Activated CD4-positive, alpha-beta memory T cell treated with anti-CD3 and anti-CD28 coated beads for 36 hours (primary cell): Measurements from ENCODE around the gene PRSS21. TPM values are rescaled to one million over a fixed set of nuclear protein-coding genes. Genes with fewer than 3 reads are reported as not detected.

ENCODE experiments used
- CTCF ChIA-PET: fragments of 350-600 bp; sonication (Branson Sonifier 250); formaldehyde crosslinking; loops from one replicate; lab custom pipeline; 2021; ENCODE audit warnings: antibody characterized with exemption, inconsistent platforms; lab: Charles Lee
- POLR2A ChIA-PET: fragments of 350-600 bp; sonication (Branson Sonifier 250); formaldehyde crosslinking; loops from one replicate; lab custom pipeline; 2021; ENCODE audit warnings: antibody characterized with exemption; lab: Charles Lee
- DNase-seq: peaks from one replicate; pipeline ENCODE4 v3.0.0-alpha.2; 2020
- H3K27ac Mint-ChIP-seq: one replicate; pipeline ENCODE4 v1.8.0; 2021; ENCODE audit warnings: mixed read lengths
- H3K27me3 Mint-ChIP-seq: one replicate; pipeline ENCODE4 v1.8.0; 2021; ENCODE audit warnings: mixed read lengths
- H3K36me3 Mint-ChIP-seq: one replicate; pipeline ENCODE4 v1.8.0; 2021; ENCODE audit warnings: mixed read lengths
- H3K4me1 Mint-ChIP-seq: one replicate; pipeline ENCODE4 v1.8.0; 2021; ENCODE audit warnings: low read depth, mixed read lengths
- H3K4me3 Mint-ChIP-seq: one replicate; pipeline ENCODE4 v1.8.0; 2021; ENCODE audit warnings: mild to moderate bottlenecking, mixed read lengths
- H3K9me3 Mint-ChIP-seq: one replicate; pipeline ENCODE4 v1.8.0; 2021; ENCODE audit warnings: mixed read lengths
- intact Hi-C: fragments of 100-400 bp; cut with micrococcal nuclease; formaldehyde crosslinking; loops from one replicate; pipeline ENCODE4 v1.15.1; 2023
- total RNA-seq, 2 experiments: library from RNA; stranded (reverse); gene quantifications; one replicate each; pipeline ENCODE4 v1.2.3, GENCODE V29; 2021

PRSS21 gene
- total RNA-seq, 2 experiments from 2014 or later = 4.7 to 6.2 TPM

DNA sequence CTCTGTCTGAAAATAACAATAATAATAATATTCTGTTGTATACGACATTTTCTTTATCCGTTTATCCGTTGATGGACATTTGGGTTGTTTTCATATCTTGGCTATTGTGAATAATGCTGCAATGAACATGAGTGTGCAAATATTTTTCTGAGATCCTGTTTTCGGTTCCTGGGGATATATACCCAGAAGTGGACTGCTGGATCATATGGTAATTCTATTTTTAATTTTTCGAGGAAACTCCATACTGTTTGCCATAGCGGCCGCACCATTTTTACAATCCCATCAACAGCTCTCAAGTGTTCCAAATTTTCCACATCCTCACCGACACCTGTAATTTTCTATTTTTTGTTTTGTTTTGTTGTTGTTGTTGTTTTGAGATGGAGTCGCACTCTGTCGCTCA lies 24.1 kb upstream of the PRSS21 start:
- no peaks in the 10 kb centered on the region for H3K9me3 Mint-ChIP-seq
- H3K27ac Mint-ChIP-seq = no peak overlapping the region
- POLR2A ChIA-PET = no interaction called here
- intact Hi-C loops = no loop called here
- CTCF ChIA-PET = no interaction called here
- H3K4me1 Mint-ChIP-seq = no peaks in the 10 kb centered on the region
- no peak overlapping the region for H3K4me3 Mint-ChIP-seq
- no peak for DNase-seq
- no peaks in the 10 kb centered on the region for H3K36me3 Mint-ChIP-seq
- H3K27me3 Mint-ChIP-seq = peaks cover 27% of the 10 kb centered on the region

DNA sequence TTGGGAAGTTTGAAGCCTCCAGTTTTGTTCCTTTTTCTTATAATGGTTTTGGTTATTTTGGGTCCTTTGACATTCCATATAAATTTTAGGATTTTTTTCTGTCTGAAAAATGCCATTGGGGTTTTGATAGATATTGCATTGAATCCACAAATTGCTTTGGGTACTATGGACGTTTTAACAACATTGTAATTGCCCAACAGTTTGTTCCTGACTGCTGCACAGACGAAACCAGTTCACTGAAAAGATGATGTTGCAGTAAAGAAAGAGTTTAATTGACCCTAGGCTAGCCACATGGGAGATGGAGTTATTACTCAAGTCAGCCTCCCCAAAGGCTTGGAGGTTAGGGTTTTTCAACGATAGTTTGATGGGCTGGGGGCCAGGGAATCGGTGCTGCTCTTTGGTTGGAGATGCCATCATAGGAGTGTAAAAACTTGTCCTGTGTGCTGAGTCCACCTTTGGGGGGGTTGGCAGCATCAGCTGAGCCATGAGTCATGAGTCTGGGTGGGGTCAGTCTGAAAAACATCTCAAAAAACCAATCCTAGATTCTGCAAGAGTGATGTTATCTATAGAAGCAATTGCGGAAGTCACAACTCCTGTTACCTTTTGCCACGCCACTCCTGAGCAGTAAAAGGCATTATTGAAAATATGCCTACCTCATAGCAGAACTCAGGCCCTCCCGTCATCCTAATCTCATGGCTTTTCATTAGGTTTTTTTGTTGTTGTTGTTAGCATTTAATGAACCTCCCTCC lies 21.5 kb upstream of the PRSS21 start:
- H3K4me1 Mint-ChIP-seq = no peaks in the 10 kb centered on the region
- no peak for DNase-seq
- intact Hi-C loops = no loop called here
- H3K27ac Mint-ChIP-seq = no peak overlapping the region
- H3K27me3 Mint-ChIP-seq = peaks cover 21% of the 10 kb centered on the region
- CTCF ChIA-PET = no interaction called here
- H3K36me3 Mint-ChIP-seq = no peaks in the 10 kb centered on the region
- no peaks in the 10 kb centered on the region for H3K9me3 Mint-ChIP-seq
- POLR2A ChIA-PET = no interaction called here
- H3K4me3 Mint-ChIP-seq = no peak overlapping the region

DNA sequence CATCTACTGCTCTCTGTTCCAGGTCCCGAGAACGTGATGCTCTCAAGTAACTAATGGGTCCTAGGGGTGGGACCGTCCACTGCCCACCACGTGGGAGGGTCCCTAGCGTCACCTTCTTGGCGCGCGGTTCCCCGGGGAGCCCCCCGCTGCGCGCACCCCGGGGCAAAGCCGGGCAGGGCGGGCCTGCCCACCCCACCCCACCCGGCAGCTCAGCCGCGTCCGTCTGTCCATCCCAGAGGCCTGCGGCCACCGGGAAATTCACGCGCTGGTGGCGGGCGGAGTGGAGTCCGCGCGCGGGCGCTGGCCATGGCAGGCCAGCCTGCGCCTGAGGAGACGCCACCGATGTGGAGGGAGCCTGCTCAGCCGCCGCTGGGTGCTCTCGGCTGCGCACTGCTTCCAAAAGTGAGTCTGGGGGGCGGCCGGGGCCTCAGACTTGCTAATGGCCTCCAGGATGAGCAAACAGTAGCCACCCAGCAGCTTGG lies 18.3 kb upstream of the PRSS21 start:
- Mint-ChIP-seq H3K27me3 (peaks cover 12% of the 10 kb centered on the region), H3K27ac (no peak overlapping the region), H3K36me3 (no peaks in the 10 kb centered on the region), H3K4me1 (no peaks in the 10 kb centered on the region), H3K9me3 (peaks cover 3% of the 10 kb centered on the region), H3K4me3 (no peak overlapping the region)
- CTCF ChIA-PET = no interaction called here
- no peak for DNase-seq
- POLR2A ChIA-PET = no interaction called here
- intact Hi-C loops = no loop called here

DNA sequence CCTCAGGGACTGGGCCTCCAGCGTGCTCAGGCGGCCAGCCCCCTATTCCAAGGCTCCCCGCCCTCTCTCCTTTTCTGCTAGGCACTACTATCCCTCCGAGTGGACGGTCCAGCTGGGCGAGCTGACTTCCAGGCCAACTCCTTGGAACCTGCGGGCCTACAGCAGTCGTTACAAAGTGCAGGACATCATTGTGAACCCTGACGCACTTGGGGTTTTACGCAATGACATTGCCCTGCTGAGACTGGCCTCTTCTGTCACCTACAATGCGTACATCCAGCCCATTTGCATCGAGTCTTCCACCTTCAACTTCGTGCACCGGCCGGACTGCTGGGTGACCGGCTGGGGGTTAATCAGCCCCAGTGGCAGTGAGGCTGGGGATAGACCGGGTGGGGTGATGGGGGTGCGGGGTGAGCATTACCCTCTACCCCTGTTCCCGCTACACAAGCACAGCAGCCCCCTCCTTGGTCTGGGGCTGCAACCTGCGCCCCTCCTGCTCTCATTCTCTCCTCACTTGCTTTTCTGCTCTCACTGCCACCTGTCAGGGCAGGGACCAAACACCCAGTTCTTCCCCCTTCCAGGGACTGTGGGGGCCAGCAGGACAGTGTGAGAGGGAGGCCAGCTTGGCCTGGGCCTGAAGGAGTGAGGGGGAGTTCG lies 17.7 kb upstream of the PRSS21 start:
- intact Hi-C loops = no loop called here

DNA sequence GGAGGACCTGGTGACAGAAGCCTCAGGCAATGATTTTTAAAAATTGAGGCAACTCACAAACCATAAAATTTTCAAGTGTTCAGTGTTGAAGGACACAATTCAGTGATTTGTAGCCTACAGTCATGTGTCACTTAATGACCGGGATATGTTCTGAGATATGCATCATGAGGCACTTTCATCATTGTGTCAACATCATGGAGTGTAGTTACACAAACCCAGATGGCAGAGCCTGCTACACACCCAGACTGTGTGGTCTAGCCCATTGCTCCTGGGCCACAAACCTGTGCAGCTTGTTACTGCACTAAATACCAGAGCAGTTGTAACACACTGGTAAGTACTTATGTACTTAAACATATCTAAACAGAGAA lies 17.2 kb upstream of the PRSS21 start:
- intact Hi-C loops = no loop called here
- CTCF ChIA-PET = no interaction called here
- Mint-ChIP-seq H3K36me3 (no peaks in the 10 kb centered on the region), H3K4me3 (no peak overlapping the region), H3K9me3 (peaks cover 13% of the 10 kb centered on the region), H3K27me3 (peaks cover 6% of the 10 kb centered on the region), H3K27ac (no peak overlapping the region), H3K4me1 (no peaks in the 10 kb centered on the region)
- no peak for DNase-seq
- POLR2A ChIA-PET = no interaction called here

More for the DNA sequence above, 17.7 kb upstream of the PRSS21 start:
- CTCF ChIA-PET = no interaction called here
- POLR2A ChIA-PET = no interaction called here
- H3K27ac Mint-ChIP-seq = no peak overlapping the region
- no peaks in the 10 kb centered on the region for H3K36me3 Mint-ChIP-seq
- peaks cover 9% of the 10 kb centered on the region for H3K9me3 Mint-ChIP-seq
- peaks cover 9% of the 10 kb centered on the region for H3K27me3 Mint-ChIP-seq
- H3K4me3 Mint-ChIP-seq = no peak overlapping the region
- H3K4me1 Mint-ChIP-seq = no peaks in the 10 kb centered on the region
- DNase-seq = no peak

DNA sequence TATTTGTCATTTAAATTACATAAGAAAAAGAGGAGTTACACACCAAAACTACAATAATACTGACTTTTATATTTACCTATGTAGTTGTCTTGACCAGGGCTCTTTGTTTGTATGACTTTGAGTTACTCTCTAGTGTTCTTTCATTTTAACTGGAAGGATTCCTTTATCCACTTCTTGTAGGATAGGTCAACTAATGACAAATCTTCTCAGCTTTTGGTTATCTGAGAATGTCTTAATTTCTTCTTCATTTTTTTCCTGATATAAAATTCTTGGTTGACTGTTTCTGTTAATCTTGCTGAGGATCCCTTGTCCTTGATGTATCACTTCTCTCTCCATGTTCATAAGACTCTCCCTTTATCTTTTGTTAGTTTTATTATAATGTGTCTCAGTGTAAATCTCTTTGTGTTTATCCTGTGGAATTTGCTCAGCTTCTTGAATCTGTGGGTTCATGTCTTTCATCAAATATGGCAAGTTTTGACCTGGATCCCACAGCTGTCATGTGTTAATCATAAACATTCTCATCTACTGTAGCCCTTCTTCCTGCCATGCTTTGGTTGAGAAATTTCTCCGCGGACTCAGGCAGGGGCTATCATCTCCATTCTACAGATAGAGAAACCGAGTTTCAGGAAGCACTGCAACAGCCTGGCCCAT lies 13.4 kb upstream of the PRSS21 start:
- intact Hi-C loops = no loop called here
- Mint-ChIP-seq H3K4me3 (no peak overlapping the region), H3K9me3 (peaks cover 13% of the 10 kb centered on the region), H3K36me3 (no peaks in the 10 kb centered on the region), H3K27ac (no peak overlapping the region), H3K4me1 (no peaks in the 10 kb centered on the region), H3K27me3 (peaks cover 19% of the 10 kb centered on the region)
- no peak for DNase-seq
- POLR2A ChIA-PET = no interaction called here
- CTCF ChIA-PET = no interaction called here

DNA sequence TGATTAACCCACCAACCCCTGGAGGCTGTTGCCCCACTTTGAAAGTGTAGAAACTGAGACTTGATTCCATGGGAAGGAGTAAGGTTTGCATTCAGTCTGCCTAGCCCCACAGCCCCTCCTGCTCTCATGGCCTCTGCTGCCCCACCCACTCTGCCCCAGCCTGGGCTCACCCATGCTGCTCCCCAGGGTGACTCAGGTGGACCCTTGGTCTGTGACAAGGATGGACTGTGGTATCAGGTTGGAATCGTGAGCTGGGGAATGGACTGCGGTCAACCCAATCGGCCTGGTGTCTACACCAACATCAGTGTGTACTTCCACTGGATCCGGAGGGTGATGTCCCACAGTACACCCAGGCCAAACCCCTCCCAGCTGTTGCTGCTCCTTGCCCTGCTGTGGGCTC lies 12.3 kb upstream of the PRSS21 start:
- Mint-ChIP-seq H3K4me3 (no peak overlapping the region), H3K9me3 (peaks cover 13% of the 10 kb centered on the region), H3K36me3 (no peaks in the 10 kb centered on the region), H3K4me1 (no peaks in the 10 kb centered on the region), H3K27ac (no peak overlapping the region), H3K27me3 (peaks cover 19% of the 10 kb centered on the region)
- intact Hi-C loops = no loop called here
- ChIA-PET POLR2A (no interaction called here), CTCF (no interaction called here)
- no peak for DNase-seq

DNA sequence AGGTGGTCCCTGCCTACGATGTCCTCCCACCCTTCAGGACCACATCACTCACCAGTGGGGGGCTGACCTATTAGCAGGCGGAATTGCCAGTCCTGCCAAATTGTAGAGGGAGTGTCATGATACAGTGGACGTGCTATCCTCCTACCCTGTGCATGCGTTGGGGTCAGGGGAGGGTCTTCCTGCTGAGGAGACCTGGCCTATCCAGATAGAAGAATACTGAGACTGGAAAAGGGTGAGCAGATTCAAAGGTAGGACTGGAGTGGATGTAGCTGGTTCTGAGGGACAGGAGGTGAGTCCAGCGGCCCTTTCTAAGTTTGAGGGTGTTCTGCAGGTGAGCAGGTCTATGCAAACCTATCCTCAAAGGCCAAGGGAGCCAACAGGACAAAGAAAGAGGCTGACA lies 10.8 kb upstream of the PRSS21 start:
- ChIA-PET CTCF (no interaction called here), POLR2A (no interaction called here)
- Mint-ChIP-seq H3K36me3 (no peaks in the 10 kb centered on the region), H3K27ac (no peak overlapping the region), H3K4me3 (no peak overlapping the region), H3K4me1 (no peaks in the 10 kb centered on the region), H3K27me3 (peaks cover 20% of the 10 kb centered on the region), H3K9me3 (peaks cover 13% of the 10 kb centered on the region)
- DNase-seq = no peak
- intact Hi-C loops = no loop called here

DNA sequence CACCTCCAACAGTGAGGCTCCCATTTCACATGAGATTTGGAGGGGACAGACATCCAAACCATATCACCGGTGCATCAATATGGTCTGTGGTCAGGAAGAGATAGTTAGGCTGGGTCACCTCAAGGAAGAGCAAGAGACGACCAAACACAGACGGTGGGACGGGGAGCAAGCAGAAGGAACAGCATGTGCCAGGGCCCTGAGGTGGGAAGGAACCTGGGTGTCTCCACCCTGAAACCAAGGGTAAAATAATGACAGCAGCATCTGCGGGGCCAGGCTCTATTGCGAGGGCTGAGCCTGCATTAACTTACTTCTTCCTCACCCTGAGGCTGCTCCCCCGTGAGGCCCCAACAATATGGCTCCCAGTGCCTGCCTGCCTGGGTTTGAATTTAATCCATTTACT lies 8.9 kb upstream of the PRSS21 start:
- Mint-ChIP-seq H3K27ac (no peak overlapping the region), H3K27me3 (peaks cover 24% of the 10 kb centered on the region), H3K4me3 (no peak overlapping the region), H3K4me1 (no peaks in the 10 kb centered on the region), H3K36me3 (no peaks in the 10 kb centered on the region), H3K9me3 (peaks cover 13% of the 10 kb centered on the region)
- POLR2A ChIA-PET = interaction anchor here (0.6 to 0.7 kb wide), 2 partner anchors 56 to 74 kb away, joined by 3 to 5 read pairs; no protein-coding TSS in a partner anchor
- CTCF ChIA-PET = no interaction called here
- no peak for DNase-seq
- intact Hi-C loops = no loop called here

DNA sequence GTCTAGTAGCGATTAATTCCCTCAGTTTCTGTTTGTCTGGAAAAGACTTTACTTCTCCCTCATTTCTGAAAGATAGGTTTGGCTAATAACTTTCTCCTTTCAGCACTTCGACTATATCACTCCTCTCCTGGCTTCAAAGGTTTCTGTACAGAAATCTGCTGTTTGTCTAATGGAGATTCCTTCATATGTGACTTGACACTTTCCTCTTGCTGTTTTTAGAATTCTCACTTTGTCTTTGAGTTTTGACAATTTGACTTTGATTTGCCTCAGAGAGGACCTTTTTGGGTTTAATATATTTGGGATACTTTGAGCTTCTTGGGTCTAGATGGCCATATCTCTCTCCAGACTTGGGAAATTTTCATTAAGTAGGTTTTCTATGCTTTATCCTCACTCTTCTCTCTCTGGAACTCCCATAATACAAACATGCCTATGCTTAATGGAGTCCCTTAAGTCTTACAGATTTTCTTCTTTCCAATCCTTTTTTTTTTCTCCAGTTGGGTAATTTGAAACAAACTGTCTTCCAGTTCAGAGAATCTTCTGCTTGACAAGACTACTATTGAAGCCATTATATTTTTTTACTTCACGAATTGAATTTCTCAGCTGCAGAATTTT lies 7.8 kb upstream of the PRSS21 start:
- intact Hi-C loops = no loop called here
- H3K4me1 Mint-ChIP-seq = no peaks in the 10 kb centered on the region
- H3K27me3 Mint-ChIP-seq = peaks cover 24% of the 10 kb centered on the region
- CTCF ChIA-PET = no interaction called here
- H3K9me3 Mint-ChIP-seq = peaks cover 5% of the 10 kb centered on the region
- H3K4me3 Mint-ChIP-seq = no peak overlapping the region
- POLR2A ChIA-PET = no interaction called here
- H3K36me3 Mint-ChIP-seq = no peaks in the 10 kb centered on the region
- no peak for DNase-seq
- H3K27ac Mint-ChIP-seq = no peak overlapping the region

DNA sequence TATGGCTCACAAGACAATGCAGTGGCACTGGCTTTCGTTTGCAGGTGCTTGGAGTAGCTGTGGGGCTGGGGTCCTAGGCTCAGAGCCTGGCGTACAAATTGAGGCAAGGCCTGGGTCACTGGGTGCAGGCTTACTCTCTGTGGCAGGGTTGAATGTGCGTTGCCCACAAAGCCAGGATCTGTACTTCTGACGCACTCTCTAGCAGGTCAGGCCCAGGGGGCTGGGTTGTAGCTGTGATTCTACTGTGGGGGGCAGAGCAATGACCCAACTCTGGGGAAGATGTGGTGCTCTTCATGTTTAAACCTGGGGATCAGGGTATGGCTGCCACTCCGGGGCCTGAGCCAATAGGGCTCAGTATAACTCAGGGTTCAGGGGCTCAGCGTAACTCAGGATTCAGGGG lies 6.4 kb upstream of the PRSS21 start:
- no peak for DNase-seq
- CTCF ChIA-PET = no interaction called here

DNA sequence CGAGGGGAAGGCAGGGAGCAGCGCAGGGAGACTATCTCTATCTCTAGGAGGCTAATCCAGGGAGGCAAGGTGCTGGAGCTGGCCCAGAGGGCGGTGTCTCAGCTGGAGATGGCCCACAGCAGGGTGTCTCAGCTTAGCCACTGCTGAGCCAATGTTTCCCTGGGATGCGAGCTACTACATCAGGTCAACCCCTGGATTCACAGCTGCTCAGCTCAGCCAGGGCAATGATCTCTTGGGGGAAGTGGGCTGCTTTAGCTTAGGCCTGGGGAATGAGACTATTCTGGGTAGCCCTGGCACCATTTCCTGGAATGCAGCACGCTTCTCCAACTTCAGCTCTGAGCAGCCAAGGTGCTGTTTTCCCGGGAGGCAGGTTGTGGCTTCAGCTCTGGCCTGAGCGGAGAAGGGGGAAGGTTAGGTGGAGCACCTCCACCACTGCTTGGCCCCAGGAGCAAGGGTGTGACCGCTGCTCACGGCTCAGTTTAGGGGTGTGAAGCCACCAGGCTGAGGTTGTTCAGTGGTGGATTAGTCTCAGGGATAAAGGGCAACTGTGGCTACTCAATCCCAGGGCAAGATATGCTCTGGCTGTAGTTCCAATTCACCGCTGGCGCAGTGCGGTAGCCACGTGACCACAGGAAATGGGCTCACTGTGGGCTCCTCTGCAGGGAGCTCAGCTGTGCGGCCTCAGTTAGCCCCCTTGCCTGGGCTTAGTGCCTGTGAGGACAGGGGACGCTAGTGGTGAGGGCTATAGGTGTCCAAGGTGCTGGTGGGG lies 5.2 kb upstream of the PRSS21 start:
- ChIA-PET POLR2A (no interaction called here), CTCF (no interaction called here)
- H3K4me1 Mint-ChIP-seq = no peaks in the 10 kb centered on the region
- DNase-seq = no peak
- H3K36me3 Mint-ChIP-seq = no peaks in the 10 kb centered on the region
- H3K9me3 Mint-ChIP-seq = no peaks in the 10 kb centered on the region
- intact Hi-C loops = no loop called here
- no peak overlapping the region for H3K4me3 Mint-ChIP-seq
- H3K27me3 Mint-ChIP-seq = peaks cover 14% of the 10 kb centered on the region
- H3K27ac Mint-ChIP-seq = no peak overlapping the region

More for the DNA sequence above, 6.4 kb upstream of the PRSS21 start:
- no peak overlapping the region for H3K27ac Mint-ChIP-seq
- H3K4me1 Mint-ChIP-seq = no peaks in the 10 kb centered on the region
- no peak overlapping the region for H3K4me3 Mint-ChIP-seq
- H3K36me3 Mint-ChIP-seq = no peaks in the 10 kb centered on the region
- H3K9me3 Mint-ChIP-seq = no peaks in the 10 kb centered on the region
- intact Hi-C loops = no loop called here
- POLR2A ChIA-PET = no interaction called here
- H3K27me3 Mint-ChIP-seq = peaks cover 18% of the 10 kb centered on the region
